CD14-positive monocyte (primary cell): Measurements from ENCODE around the gene KCNMA1. TPM values are rescaled to one million over a fixed set of nuclear protein-coding genes. Genes with fewer than 3 reads are reported as not detected.

Source experiments
- DNase-seq, 3 donors: peaks; one replicate each; pipeline ENCODE4 v3.0.0-alpha.2; 2011 to 2022
- H2AFZ ChIP-seq: 2 replicates; pipeline ENCODE4 v1.6.0; 2012; ENCODE audit warnings: mild to moderate bottlenecking, low read depth, low read length, inconsistent platforms; ENCODE audit not compliant: insufficient read depth, poor library complexity, severe bottlenecking
- H3K27ac ChIP-seq, 2 donors: 1 replicate in 1 of 2; 2 replicates in 1 of 2; pipeline ENCODE4 v1.5.1; 2012 to 2013; ENCODE audit warnings: low read length in 2 of 2, control low read depth in 1 of 2, inconsistent platforms in 1 of 2, low read depth in 1 of 2, mild to moderate bottlenecking in 1 of 2
- H3K27me3 ChIP-seq, 2 donors: one replicate each; pipeline versions ENCODE4 v1.6.0 to v1.6.1; 2011 to 2013; ENCODE audit warnings: low read length in 2 of 2; ENCODE audit not compliant: control insufficient read depth in 2 of 2, insufficient read depth in 2 of 2
- H3K36me3 ChIP-seq, 2 donors: replicated peaks in 1 of 2; 1 replicate in 1 of 2; 2 replicates in 1 of 2; pipeline versions ENCODE4 v1.5.1 to v1.6.1; 2012 to 2013; ENCODE audit warnings: low read length in 2 of 2, control low read depth in 1 of 2, inconsistent platforms in 1 of 2, mild to moderate bottlenecking in 1 of 2; ENCODE audit not compliant: insufficient read depth in 2 of 2, control insufficient read depth in 1 of 2
- H3K4me1 ChIP-seq, 2 donors: 1 replicate in 1 of 2; 2 replicates in 1 of 2; pipeline versions ENCODE4 v1.5.1 to v1.6.1; 2012 to 2013; ENCODE audit warnings: low read length in 2 of 2, control low read depth in 1 of 2, inconsistent platforms in 1 of 2, mild to moderate bottlenecking in 1 of 2, moderate library complexity in 1 of 2; ENCODE audit not compliant: insufficient read depth in 2 of 2, control insufficient read depth in 1 of 2
- H3K4me2 ChIP-seq: replicated peaks from 2 replicates; pipeline ENCODE3; 2012; ENCODE audit warnings: low read length, moderate library complexity, mild to moderate bottlenecking; ENCODE audit not compliant: poor library complexity, severe bottlenecking; ENCODE audit errors: extremely low read depth
- H3K4me3 ChIP-seq, 3 experiments: fragments of 200-600 bp in 1 of 3; sonication (generic) in 1 of 3; replicated peaks in 1 of 3; 1 replicate in 2 of 3; 2 replicates in 1 of 3; pipeline ENCODE4 v1.5.1; 2011 to 2013; ENCODE audit warnings: low read length in 3 of 3, mild to moderate bottlenecking in 3 of 3, control low read depth in 2 of 3, low read depth in 2 of 3, inconsistent platforms in 1 of 3, moderate library complexity in 1 of 3
- H3K79me2 ChIP-seq: 2 replicates; pipeline ENCODE4 v1.6.0; 2012; ENCODE audit warnings: mild to moderate bottlenecking, control low read depth, inconsistent platforms, low read length, moderate library complexity; ENCODE audit not compliant: insufficient read depth
- H3K9ac ChIP-seq: 2 replicates; pipeline ENCODE4 v1.6.0; 2017; ENCODE audit warnings: low read length, mild to moderate bottlenecking; ENCODE audit not compliant: insufficient read depth, poor library complexity, severe bottlenecking
- H3K9me3 ChIP-seq, 2 donors: replicated peaks in 1 of 2; 1 replicate in 1 of 2; 2 replicates in 1 of 2; pipeline versions ENCODE4 v1.5.1 to v1.6.1; 2012 to 2013; ENCODE audit warnings: low read length in 2 of 2, control low read depth in 1 of 2; ENCODE audit not compliant: control insufficient read depth in 1 of 2, insufficient read depth in 1 of 2
- H4K20me1 ChIP-seq: 2 replicates; pipeline ENCODE4 v1.6.0; 2012; ENCODE audit warnings: mild to moderate bottlenecking, low read length, control low read depth, moderate library complexity; ENCODE audit not compliant: insufficient read depth
- H3K27ac Mint-ChIP-seq, 7 donors: one replicate each; pipeline ENCODE4 v1.8.0; 2020; ENCODE audit warnings: mild to moderate bottlenecking in 7 of 7, mixed read lengths in 7 of 7, moderate library complexity in 6 of 7, inconsistent platforms in 2 of 7
- H3K27me3 Mint-ChIP-seq, 3 donors: one replicate each; pipeline ENCODE4 v1.8.0; 2021 to 2022; ENCODE audit warnings: low read depth in 3 of 3, mild to moderate bottlenecking in 3 of 3, mixed read lengths in 3 of 3, moderate library complexity in 3 of 3, inconsistent platforms in 1 of 3
- H3K36me3 Mint-ChIP-seq, 2 donors: one replicate each; pipeline ENCODE4 v1.8.0; 2020; ENCODE audit warnings: mixed read lengths in 2 of 2, inconsistent platforms in 1 of 2, mild to moderate bottlenecking in 1 of 2
- H3K4me1 Mint-ChIP-seq: one replicate; pipeline ENCODE4 v1.8.0; 2020; ENCODE audit warnings: mild to moderate bottlenecking, mixed read lengths
- H3K4me3 Mint-ChIP-seq, 2 donors: one replicate each; pipeline ENCODE4 v1.8.0; 2020; ENCODE audit warnings: mild to moderate bottlenecking in 2 of 2, mixed read lengths in 2 of 2, moderate library complexity in 1 of 2
- H3K9me3 Mint-ChIP-seq, 7 donors: one replicate each; pipeline ENCODE4 v1.8.0; 2020 to 2022; ENCODE audit warnings: mixed read lengths in 7 of 7, mild to moderate bottlenecking in 6 of 7, moderate library complexity in 6 of 7, inconsistent platforms in 2 of 7
- WGBS: methylation state at CpG from one replicate; pipeline ENCODE4 v1.1.5; 2013; ENCODE audit warnings: missing lambda C conversion rate; ENCODE audit not compliant: insufficient coverage; 5-methylcytosine and 5-hydroxymethylcytosine counted together
- intact Hi-C, 2 donors: fragments of 100-400 bp; cut with micrococcal nuclease; formaldehyde crosslinking; loops; one replicate each; pipeline versions ENCODE4 v1.15.0 to v1.15.1; 2023
- polyA plus RNA-seq, 3 donors: library from polyadenylated mRNA; depleted of rRNA in 1 of 3; unstranded in 2 of 3; stranded (reverse) in 1 of 3; fragments of 300-500 nt in 2 of 3; fragments of >200 nt in 1 of 3; fragmentation: Illumina TruSeq in 2 of 3; gene quantifications; 1 replicate in 2 of 3; 2 replicates in 1 of 3; pipeline ENCODE4 v1.2.3, GENCODE V29; 2012 to 2021
- TF ChIP-seq, protein P1 (sequence below): fragments of 200-600 bp; IDR thresholded peaks from one replicate; pipeline ENCODE4 v1.8.0; 2022; ENCODE audit warnings: antibody characterized with exemption, mild to moderate bottlenecking

Gene KCNMA1
- polyA plus RNA-seq, 3 donors, result 0.11 to 1.0 TPM; not detected in 1

DNA sequence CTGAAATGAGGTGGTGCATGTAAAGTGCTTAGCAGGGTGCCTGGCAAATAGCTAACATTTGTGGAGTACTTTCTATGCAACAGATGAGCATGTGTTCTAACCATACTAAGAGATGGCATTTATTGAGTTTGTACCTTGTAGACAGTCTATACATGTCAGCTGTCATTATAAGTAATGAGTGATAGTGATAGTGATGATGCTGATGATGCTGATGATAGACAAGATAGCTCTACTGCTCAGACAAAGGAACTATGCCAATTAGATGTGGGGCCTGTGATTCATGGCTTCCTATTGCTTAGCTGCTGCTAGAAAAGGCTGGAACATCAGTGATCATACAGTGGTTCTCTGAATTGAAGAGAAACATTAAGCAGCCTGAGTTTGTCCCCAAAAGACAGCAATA, 585.8 kb downstream of the KCNMA1 start:
- Histone ChIP-seq H3K4me3 (no peak overlapping the region), H3K9ac (no peak overlapping the region), H3K79me2 (no peaks in the 10 kb centered on the region), H3K4me1 (no peaks in the 10 kb centered on the region), H3K4me2 (no peak overlapping the region), H3K36me3 (no peaks in the 10 kb centered on the region), H3K27ac (no peak overlapping the region), H4K20me1 (no peaks in the 10 kb centered on the region), H3K9me3 (no peaks in the 10 kb centered on the region), H3K27me3 (no peaks in the 10 kb centered on the region), H2AFZ (no peak overlapping the region)
- Mint-ChIP-seq H3K9me3 (peaks cover 0 to 4% (median 0%) of the 10 kb centered on the region in 7 donors), H3K4me3 (no peak overlapping the region), H3K27ac (no peak overlapping the region), H3K4me1 (no peaks in the 10 kb centered on the region), H3K36me3 (no peaks in the 10 kb centered on the region), H3K27me3 (peaks cover 0 to 8% (median 5%) of the 10 kb centered on the region in 3 donors)
- DNase-seq, result no peak
- intact Hi-C loops, result no loop called here
- TF ChIP-seq, protein P1, sequence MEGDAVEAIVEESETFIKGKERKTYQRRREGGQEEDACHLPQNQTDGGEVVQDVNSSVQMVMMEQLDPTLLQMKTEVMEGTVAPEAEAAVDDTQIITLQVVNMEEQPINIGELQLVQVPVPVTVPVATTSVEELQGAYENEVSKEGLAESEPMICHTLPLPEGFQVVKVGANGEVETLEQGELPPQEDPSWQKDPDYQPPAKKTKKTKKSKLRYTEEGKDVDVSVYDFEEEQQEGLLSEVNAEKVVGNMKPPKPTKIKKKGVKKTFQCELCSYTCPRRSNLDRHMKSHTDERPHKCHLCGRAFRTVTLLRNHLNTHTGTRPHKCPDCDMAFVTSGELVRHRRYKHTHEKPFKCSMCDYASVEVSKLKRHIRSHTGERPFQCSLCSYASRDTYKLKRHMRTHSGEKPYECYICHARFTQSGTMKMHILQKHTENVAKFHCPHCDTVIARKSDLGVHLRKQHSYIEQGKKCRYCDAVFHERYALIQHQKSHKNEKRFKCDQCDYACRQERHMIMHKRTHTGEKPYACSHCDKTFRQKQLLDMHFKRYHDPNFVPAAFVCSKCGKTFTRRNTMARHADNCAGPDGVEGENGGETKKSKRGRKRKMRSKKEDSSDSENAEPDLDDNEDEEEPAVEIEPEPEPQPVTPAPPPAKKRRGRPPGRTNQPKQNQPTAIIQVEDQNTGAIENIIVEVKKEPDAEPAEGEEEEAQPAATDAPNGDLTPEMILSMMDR, result no peak

DNA sequence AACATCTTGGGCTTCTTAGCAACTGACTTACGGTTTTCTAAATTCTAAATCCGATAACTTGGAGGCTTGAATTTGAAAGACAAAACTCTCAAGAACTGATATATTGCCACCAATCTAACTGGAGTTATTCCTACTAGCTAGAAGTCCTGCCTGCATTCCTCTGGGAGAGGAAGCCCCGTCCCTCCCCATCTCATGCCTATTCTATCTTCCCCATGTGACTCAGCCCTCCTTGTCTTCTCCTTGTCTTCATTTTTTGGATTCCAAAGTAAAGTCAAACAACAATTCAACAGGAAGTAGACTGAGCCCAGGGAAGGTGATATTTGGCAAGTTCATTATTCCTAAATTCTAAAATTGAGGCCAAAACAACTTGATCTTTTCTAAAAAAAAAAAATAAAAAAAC, 587.7 kb downstream of the KCNMA1 start:
- Histone ChIP-seq H3K4me2 (no peak overlapping the region), H3K4me1 (no peaks in the 10 kb centered on the region), H4K20me1 (no peaks in the 10 kb centered on the region), H3K9me3 (no peaks in the 10 kb centered on the region), H3K9ac (no peak overlapping the region), H2AFZ (no peak overlapping the region), H3K4me3 (no peak overlapping the region), H3K79me2 (no peaks in the 10 kb centered on the region), H3K36me3 (no peaks in the 10 kb centered on the region), H3K27me3 (no peaks in the 10 kb centered on the region), H3K27ac (no peak overlapping the region)
- no peak for DNase-seq
- Mint-ChIP-seq H3K27me3 (peaks cover 2 to 10% (median 6%) of the 10 kb centered on the region in 3 donors), H3K4me3 (no peak overlapping the region), H3K27ac (no peak overlapping the region), H3K36me3 (no peaks in the 10 kb centered on the region), H3K4me1 (no peaks in the 10 kb centered on the region), H3K9me3 (peaks cover 0 to 2% (median 0%) of the 10 kb centered on the region in 7 donors)
- intact Hi-C loops, result no loop called here
- 100% methylated on average over 2 of the region's 3 CpGs for WGBS
- TF ChIP-seq, protein P1, result no peak
